ENCODE data around the gene CP. TPM values are rescaled to one million over a fixed set of nuclear protein-coding genes. Genes with fewer than 3 reads are reported as not detected.

CP gene
- total and polyA plus RNA-seq, 2 of the 13 experiments (the other 11 are each of a cell fraction or from before 2014, with no cell fraction given) = 42.6 to 789 TPM

DNA sequence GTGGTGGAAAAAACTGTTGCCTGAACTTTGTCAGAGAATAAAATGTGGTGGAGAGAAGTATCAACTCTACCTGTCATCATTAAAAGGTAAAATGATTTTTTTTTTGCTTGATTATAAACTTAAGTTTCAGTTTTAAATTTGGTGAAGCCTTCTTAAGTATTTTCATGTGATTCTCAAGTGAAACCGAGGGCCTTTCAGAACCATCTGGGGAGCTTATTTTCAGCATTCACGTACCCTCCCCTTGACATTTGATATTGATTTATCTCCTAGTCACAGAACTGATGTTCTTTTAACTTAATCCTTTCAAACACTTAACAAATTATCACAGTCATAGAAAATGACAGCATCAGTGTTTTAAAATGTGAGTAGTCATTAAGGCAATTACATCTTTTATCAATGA is 53.7 kb downstream of the CP start:
- ATAC-seq (no peak), DNase-seq (ENCODE audit: low spot score) (no peak), FAIRE-seq (no peak)
- H3K4me3 ChIP-seq (replicated peaks in 1 of 3; ENCODE audit: insufficient read depth in 1 of 3, low read depth in 2 of 3, low read length in 3 of 3) = no peak overlapping the region
- peaks cover 2 to 40% of the 10 kb centered on the region in 2 experiments; a peak in 4 of 5 replicates for H3K36me3 ChIP-seq (replicated peaks in 1 of 2; ENCODE audit: control insufficient read depth in 1 of 2, insufficient read depth in 2 of 2, low read length in 2 of 2)
- no peaks in the 10 kb centered on the region for H3K4me1 ChIP-seq (ENCODE audit: insufficient read depth, low read length)
- WGBS (ENCODE audit: low lambda C conversion rate) = 96% methylated on average over 2 of the region's 2 CpGs
- H2AFZ ChIP-seq (ENCODE audit: low read length) = no peak overlapping the region
- H3K27ac ChIP-seq (ENCODE audit: extremely low read length, insufficient read depth, low read length) = no peak overlapping the region
- no peaks in the 10 kb centered on the region; the same call in 1 of the 2 replicates for H4K20me1 ChIP-seq (ENCODE audit: insufficient read depth, low read length)
- no TSS peak for BruUV-seq (replicated peaks)
- CTCF ChIA-PET (ENCODE audit: low intra/inter-chr PET ratio, low total read pairs) = no interaction called here
- H3K9ac ChIP-seq (ENCODE audit: insufficient read depth, low read depth, low read length) = no peak overlapping the region
- intact Hi-C loops (cut with micrococcal nuclease; ENCODE audit: unreplicated experiment) = no loop called here
- H3K79me2 ChIP-seq (ENCODE audit: insufficient read depth, low read length) = no peaks in the 10 kb centered on the region
- H3K9me3 ChIP-seq (ENCODE audit: low read length) = no peaks in the 10 kb centered on the region
- in situ Hi-C loops (cut with HindIII; ENCODE audit: extremely low pct_ligation_motif_present, low pct_unique_long_range_greater_than_20kb) = no loop called here
- TF ChIP-seq FOXA1 (IDR thresholded peaks at IDR 0.05) (no peak), FOXA1 (CRISPR knock-in tag; IDR thresholded peaks at IDR 0.05) (no peak), TCF12 (IDR thresholded peaks at IDR 0.05) (no peak), TCF12 (CRISPR knock-in tag; IDR thresholded peaks at IDR 0.05) (no peak), HMGA1 (CRISPR knock-in tag; conservative IDR thresholded peaks at IDR 0.05) (no peak), SMAD1 (CRISPR knock-in tag; IDR thresholded peaks at IDR 0.05; ENCODE audit: borderline replicate concordance, low read depth) (no peak), GZF1 (CRISPR knock-in tag; IDR thresholded peaks at IDR 0.05) (no peak), RFX5 (IDR thresholded peaks at IDR 0.05; ENCODE audit: low read depth, low read length) (no peak), RXRA (CRISPR knock-in tag; IDR thresholded peaks at IDR 0.05) (no peak), CREB1 (IDR thresholded peaks at IDR 0.05) (no peak), CREB1 (CRISPR knock-in tag; IDR thresholded peaks at IDR 0.05) (no peak), AGO1 (IDR thresholded peaks at IDR 0.05; ENCODE audit: low read depth, low read length, poor library complexity, severe bottlenecking) (no peak), KMT2A (CRISPR knock-in tag; IDR thresholded peaks at IDR 0.05) (no peak), RXRB (CRISPR knock-in tag; IDR thresholded peaks at IDR 0.05; ENCODE audit: borderline replicate concordance) (no peak), SNAI1 (CRISPR knock-in tag; IDR thresholded peaks at IDR 0.05; ENCODE audit: borderline replicate concordance) (no peak)
- TF ChIP-seq, protein P1, sequence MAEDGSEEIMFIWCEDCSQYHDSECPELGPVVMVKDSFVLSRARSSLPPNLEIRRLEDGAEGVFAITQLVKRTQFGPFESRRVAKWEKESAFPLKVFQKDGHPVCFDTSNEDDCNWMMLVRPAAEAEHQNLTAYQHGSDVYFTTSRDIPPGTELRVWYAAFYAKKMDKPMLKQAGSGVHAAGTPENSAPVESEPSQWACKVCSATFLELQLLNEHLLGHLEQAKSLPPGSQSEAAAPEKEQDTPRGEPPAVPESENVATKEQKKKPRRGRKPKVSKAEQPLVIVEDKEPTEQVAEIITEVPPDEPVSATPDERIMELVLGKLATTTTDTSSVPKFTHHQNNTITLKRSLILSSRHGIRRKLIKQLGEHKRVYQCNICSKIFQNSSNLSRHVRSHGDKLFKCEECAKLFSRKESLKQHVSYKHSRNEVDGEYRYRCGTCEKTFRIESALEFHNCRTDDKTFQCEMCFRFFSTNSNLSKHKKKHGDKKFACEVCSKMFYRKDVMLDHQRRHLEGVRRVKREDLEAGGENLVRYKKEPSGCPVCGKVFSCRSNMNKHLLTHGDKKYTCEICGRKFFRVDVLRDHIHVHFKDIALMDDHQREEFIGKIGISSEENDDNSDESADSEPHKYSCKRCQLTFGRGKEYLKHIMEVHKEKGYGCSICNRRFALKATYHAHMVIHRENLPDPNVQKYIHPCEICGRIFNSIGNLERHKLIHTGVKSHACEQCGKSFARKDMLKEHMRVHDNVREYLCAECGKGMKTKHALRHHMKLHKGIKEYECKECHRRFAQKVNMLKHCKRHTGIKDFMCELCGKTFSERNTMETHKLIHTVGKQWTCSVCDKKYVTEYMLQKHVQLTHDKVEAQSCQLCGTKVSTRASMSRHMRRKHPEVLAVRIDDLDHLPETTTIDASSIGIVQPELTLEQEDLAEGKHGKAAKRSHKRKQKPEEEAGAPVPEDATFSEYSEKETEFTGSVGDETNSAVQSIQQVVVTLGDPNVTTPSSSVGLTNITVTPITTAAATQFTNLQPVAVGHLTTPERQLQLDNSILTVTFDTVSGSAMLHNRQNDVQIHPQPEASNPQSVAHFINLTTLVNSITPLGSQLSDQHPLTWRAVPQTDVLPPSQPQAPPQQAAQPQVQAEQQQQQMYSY (CRISPR knock-in tag; IDR thresholded peaks at IDR 0.05) = no peak
- TF ChIP-seq, protein P2, sequence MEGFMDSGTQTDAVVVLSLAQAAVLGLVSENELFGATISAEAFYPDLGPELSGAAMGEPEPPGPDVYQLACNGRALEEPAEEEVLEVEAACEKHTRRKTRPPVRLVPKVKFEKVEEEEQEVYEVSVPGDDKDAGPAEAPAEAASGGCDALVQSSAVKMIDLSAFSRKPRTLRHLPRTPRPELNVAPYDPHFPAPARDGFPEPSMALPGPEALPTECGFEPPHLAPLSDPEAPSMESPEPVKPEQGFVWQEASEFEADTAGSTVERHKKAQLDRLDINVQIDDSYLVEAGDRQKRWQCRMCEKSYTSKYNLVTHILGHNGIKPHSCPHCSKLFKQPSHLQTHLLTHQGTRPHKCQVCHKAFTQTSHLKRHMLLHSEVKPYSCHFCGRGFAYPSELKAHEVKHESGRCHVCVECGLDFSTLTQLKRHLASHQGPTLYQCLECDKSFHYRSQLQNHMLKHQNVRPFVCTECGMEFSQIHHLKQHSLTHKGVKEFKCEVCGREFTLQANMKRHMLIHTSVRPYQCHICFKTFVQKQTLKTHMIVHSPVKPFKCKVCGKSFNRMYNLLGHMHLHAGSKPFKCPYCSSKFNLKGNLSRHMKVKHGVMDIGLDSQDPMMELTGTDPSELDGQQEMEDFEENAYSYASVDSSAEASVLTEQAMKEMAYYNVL (CRISPR knock-in tag; IDR thresholded peaks at IDR 0.05; ENCODE audit: borderline replicate concordance) = no peak
- no peak overlapping the region for H3K4me2 ChIP-seq (ENCODE audit: low read depth, low read length)
- POLR2A ChIA-PET = interaction anchor here (1.0 kb wide), 1 partner anchor 57 kb away, joined by 3 read pairs; no protein-coding TSS in a partner anchor
- H3K27me3 ChIP-seq (ENCODE audit: control insufficient read depth in 1 of 2, insufficient read depth in 2 of 2, low read length in 2 of 2) = no peaks in the 10 kb centered on the region

All from HepG2 (cell line).